GM10847 (cell line): ENCODE data around the gene PGBD5.

Experiments used
- POLR2A ChIP-seq: IDR thresholded peaks from 2 replicates; pipeline ENCODE4 v1.6.1; 2011; ENCODE audit not compliant: insufficient read length; ENCODE audit errors: extremely low read depth

The PGBD5 gene

DNA sequence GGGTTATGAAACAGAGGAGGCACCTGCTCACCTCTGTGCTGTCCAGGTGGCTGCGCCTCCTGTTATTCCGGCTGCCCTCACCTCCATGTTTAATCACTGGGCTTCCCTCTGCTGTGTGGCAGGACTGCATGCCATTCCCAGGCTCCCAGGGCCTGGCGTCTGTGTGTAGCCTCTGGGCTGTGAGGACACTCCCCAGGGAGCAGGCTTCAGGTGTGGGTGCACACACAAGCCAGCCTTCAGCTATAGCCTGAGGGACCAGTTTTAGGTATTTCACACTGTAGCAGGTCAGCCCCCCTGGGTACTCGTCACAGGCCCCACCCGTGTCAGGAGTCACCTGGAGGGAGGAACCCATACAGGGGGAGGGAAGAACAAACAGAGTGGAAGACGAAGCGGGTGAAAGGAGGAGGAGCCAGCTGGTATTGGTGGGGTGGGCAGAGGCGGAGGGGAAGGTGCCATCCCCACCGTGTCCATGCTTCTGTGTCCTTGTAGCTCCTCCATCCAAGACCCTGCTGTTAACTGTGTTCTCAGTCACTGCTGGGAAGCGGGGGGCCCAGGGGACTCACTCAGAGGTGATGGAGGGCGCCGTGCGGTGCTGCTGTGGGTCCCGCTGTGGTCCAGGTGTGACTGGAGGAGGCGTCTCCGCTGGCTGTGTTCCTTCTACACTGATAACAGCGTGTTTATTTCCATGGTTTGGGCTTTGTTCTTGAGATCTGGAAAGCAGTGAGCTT, 158.6 kb downstream of the PGBD5 start:
- no peak for TF ChIP-seq POLR2A

GRCh38 chr1:230266456-230266855, 159.7 kb downstream of the PGBD5 start:
- no peak for TF ChIP-seq POLR2A

DNA sequence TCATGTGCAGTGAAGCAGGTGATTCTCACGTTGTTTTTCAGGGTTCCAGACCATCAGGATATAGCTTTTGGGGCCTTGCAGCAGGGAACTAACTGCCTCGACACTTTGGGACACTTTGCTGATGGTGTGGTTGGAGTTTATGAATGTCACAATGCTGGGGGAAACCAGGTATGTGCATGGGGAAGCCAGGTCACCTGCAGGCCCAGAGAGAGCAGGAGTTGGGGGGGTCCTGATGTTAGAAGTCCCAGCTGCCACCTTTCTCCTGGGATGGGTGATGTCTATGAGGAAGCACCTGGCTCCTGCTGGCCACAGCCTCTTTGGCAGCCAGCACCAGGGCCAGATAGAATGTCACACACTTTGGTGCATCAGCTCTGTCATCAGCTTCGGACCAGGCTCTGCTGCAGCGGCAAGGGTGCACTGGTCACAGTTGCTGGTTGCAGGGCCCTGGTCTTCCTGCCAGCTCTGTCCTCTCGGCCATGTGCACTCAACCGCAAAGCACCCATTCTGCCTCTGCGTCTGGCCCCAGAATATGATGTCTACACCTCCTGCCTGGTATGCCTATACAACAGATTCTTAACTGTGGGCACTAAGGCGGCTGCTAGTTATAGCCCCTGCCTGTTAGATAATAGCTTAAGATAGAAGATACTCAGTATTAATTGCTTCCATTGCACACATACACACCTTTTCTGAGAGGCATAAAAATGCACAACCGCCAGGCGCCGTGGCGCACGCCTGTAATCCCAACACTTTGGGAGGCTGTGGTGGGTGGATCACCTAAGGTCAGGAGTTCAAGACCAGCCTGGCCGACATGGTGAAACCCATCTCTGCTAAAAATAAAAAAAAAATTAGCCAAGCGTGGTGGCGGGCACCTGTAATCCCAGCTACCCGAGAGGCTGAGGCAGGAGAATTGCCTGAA, 160.7 kb downstream of the PGBD5 start:
- TF ChIP-seq POLR2A: no peak
